A673 (cell line): Measurements from ENCODE around the gene TNPO3.

ENCODE experiments used
- CTCF ChIP-seq: fragments of 300-800, 200-600 bp; sonication (generic); conservative IDR thresholded peaks from 2 replicates; pipeline ENCODE4 v1.5.1; 2017; ENCODE audit warnings: low read depth, mild to moderate bottlenecking, antibody characterized with exemption, low read length, moderate library complexity, mixed read lengths
- EZH2 ChIP-seq: fragments of 200-600 bp; sonication (generic); IDR thresholded peaks from 2 replicates; pipeline ENCODE4 v1.6.1; 2017; ENCODE audit warnings: borderline replicate concordance, low read depth, mild to moderate bottlenecking, mixed read lengths, antibody characterized with exemption, low read length; ENCODE audit not compliant: poor library complexity, severe bottlenecking

- TF ChIP-seq CTCF (no peak), EZH2 (no peak)
Observed at GRCh38 chr7:129084801-129085551, 30.1 kb upstream of the TNPO3 start.
